ENCODE data around the gene ATP4B. TPM values are rescaled to one million over a fixed set of nuclear protein-coding genes. Genes with fewer than 3 reads are reported as not detected.

The ATP4B gene
- polyA plus RNA-seq, 1 experiment: not detected

DNA sequence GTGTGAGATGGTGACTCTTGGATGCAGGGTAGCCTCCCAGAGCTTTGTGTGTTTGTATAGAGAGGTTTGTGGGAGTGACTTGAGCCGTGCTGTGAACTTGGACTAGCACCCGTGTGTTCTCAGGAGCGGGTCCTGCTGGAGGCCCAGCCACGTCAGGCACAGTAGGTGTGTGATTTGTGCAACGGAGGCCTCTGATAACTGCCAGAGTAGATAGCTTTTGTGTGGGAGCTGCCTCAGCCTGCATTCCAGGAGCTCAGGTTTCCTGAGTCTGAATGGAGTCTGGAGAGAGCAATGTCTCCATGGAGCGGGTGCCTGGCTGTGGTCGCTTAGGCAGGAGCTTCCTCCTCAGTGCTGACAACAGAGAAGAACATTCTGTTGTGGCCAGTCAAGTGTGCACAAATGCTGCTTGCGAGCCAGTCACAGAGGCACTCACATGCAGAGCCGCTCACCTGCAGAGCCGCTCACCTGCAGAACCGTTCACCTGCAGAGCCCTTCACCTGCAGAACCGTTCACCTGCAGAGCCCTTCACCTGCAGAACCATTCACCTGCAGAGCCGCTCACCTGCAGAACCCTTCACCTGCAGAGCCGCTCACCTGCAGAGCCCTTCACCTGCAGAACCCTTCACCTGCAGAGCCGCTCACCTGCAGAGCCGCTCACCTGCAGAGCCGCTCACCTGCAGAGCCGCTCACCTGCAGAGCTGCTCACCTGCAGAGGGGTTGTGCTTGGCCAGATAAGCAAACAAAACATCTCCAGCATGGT, 40.8 kb downstream of the ATP4B start:
- no peak overlapping the region for H3K4me3 ChIP-seq (ENCODE audit: low read depth, low read length)
- no peaks in the 10 kb centered on the region for H3K27me3 ChIP-seq (ENCODE audit: control insufficient read depth, insufficient read depth, low read length)
- ChIA-PET POLR2A (no interaction called here), CTCF (no interaction called here)
- peaks cover under 1% of the 10 kb centered on the region for H3K36me3 ChIP-seq (ENCODE audit: control insufficient read depth, insufficient read depth, low read length)
- no peak for DNase-seq (ENCODE audit: low read depth)
- TF ChIP-seq, protein P1, sequence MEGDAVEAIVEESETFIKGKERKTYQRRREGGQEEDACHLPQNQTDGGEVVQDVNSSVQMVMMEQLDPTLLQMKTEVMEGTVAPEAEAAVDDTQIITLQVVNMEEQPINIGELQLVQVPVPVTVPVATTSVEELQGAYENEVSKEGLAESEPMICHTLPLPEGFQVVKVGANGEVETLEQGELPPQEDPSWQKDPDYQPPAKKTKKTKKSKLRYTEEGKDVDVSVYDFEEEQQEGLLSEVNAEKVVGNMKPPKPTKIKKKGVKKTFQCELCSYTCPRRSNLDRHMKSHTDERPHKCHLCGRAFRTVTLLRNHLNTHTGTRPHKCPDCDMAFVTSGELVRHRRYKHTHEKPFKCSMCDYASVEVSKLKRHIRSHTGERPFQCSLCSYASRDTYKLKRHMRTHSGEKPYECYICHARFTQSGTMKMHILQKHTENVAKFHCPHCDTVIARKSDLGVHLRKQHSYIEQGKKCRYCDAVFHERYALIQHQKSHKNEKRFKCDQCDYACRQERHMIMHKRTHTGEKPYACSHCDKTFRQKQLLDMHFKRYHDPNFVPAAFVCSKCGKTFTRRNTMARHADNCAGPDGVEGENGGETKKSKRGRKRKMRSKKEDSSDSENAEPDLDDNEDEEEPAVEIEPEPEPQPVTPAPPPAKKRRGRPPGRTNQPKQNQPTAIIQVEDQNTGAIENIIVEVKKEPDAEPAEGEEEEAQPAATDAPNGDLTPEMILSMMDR (IDR thresholded peaks at IDR 0.05; ENCODE audit: insufficient read depth, low read depth, low read length): no peak

DNA sequence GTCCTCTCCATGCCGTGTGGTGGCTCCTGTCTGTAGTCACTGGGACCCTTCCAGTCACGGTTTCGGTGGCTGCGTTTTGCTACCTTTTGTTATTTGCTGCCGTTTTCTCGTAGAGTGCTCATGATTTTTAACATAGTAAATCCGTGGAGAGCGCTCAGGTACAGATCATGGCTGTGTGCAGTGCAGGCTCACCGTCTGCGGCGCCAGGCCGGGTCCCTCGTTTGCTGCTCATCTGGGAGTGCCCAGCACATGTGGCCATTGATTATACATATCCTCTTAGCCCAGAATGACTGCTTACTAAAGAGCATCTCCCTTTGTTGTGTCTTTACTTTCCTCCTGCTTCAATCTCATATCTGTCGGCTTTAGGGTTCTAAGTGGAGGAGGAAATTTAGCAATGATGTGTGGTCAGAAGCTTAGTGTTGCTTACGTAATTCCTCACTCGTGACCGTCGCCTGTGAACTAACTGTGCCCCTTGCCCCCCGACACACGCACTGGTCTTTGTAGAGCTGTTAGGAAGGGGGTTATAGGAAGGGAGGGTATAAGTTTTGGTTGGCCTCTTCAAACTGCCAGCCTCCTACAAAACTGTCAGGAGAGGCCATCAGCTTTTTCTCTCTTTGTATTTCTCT, 41.6 kb downstream of the ATP4B start:
- Histone ChIP-seq H3K4me3 (ENCODE audit: low read depth, low read length) (no peak overlapping the region), H3K27me3 (ENCODE audit: control insufficient read depth, insufficient read depth, low read length) (no peaks in the 10 kb centered on the region), H3K36me3 (ENCODE audit: control insufficient read depth, insufficient read depth, low read length) (peaks cover 4% of the 10 kb centered on the region)
- ChIA-PET POLR2A (no interaction called here), CTCF (no interaction called here)
- TF ChIP-seq, protein P1 (IDR thresholded peaks at IDR 0.05; ENCODE audit: insufficient read depth, low read depth, low read length): no peak
- no peak for DNase-seq (ENCODE audit: low read depth)

DNA sequence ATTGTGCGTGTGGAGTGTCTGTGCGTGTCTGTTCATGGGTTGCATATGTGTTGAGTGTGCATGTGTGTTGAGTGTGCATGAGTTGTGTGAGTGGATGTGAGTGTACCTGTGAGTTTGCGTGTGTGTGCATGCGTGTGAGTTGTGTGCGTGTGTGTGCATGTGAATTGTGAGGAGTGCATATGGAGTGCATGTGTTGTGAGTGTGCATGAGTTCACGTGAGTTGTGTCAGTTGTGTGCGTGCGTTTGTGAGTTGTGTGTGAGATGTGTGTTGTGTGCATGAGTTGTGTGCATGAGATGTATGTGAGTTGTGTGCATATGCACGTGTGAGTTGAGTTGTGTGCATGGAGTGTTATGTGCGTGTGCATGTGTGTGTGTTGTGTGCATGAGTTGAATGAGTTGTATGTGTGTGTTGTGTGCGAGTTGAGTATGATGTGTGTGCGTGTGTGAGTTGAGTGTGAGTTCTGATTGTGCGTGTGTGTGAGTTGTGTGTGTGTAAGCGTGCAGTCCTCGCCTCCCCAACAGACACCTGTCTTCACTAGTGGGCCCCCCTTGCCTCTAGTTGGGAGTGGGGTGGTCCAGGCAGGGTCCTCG, 44.1 kb downstream of the ATP4B start:
- TF ChIP-seq, protein P1 (IDR thresholded peaks at IDR 0.05; ENCODE audit: insufficient read depth, low read depth, low read length): no peak
- no peaks in the 10 kb centered on the region for H3K27me3 ChIP-seq (ENCODE audit: control insufficient read depth, insufficient read depth, low read length)
- POLR2A ChIA-PET: no interaction called here
- peaks cover 6% of the 10 kb centered on the region for H3K36me3 ChIP-seq (ENCODE audit: control insufficient read depth, insufficient read depth, low read length)
- no peak overlapping the region for H3K4me3 ChIP-seq (ENCODE audit: low read depth, low read length)
- no peak for DNase-seq (ENCODE audit: low read depth)
- CTCF ChIA-PET: no interaction called here

DNA sequence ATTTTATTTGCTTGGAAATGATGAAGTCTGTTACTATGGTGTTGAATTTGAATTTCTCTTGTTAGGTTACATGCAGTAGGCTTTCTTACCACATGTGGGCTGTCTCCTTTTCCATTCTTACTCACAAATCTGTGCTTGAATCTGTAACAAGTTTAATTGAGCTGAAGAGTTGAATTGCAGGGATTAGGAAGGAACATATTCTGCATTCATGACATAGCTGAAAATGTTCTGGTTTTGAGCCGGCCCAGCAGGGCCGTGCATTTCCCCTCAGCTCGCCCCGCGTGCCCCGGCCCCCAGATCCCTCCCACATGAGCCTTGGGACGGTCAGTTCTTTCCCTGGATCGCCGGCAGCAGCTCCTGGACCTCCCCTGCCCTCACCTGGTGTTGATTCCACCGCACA, 45.4 kb downstream of the ATP4B start:
- Histone ChIP-seq H3K36me3 (ENCODE audit: control insufficient read depth, insufficient read depth, low read length) (peaks cover 7% of the 10 kb centered on the region), H3K27me3 (ENCODE audit: control insufficient read depth, insufficient read depth, low read length) (no peaks in the 10 kb centered on the region), H3K4me3 (ENCODE audit: low read depth, low read length) (no peak overlapping the region)
- TF ChIP-seq, protein P1 (IDR thresholded peaks at IDR 0.05; ENCODE audit: insufficient read depth, low read depth, low read length): no peak
- ChIA-PET CTCF (interaction anchor here (1.0 kb wide), 1 partner anchor 9 kb away, joined by 4 read pairs; no protein-coding TSS in a partner anchor), POLR2A (no interaction called here)
- no peak for DNase-seq (ENCODE audit: low read depth)

DNA sequence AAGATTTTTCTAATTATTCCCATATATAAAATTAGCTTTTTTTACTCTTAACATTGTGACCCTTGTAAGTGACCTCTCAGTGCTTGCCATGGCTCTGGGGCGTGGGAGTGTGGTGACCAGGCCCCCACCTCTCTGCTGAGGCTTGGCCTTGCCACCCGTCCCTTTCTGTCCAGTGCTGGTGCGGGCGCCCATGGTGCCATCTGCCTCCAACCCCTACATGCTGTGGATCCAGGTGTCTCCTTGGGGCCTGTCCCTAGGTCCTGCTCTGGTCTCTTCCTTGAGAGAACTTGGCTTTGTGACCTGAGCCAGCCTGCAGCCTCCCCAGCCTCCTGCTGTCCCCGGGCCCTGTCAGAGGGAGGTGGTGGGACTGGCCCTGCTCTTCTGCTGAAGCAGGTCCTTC, 46.0 kb downstream of the ATP4B start:
- Histone ChIP-seq H3K4me3 (ENCODE audit: low read depth, low read length) (no peak overlapping the region), H3K27me3 (ENCODE audit: control insufficient read depth, insufficient read depth, low read length) (no peaks in the 10 kb centered on the region), H3K36me3 (ENCODE audit: control insufficient read depth, insufficient read depth, low read length) (peaks cover 9% of the 10 kb centered on the region)
- TF ChIP-seq, protein P1 (IDR thresholded peaks at IDR 0.05; ENCODE audit: insufficient read depth, low read depth, low read length): no peak
- POLR2A ChIA-PET: no interaction called here
- CTCF ChIA-PET: interaction anchor here (1.0 to 1.6 kb wide), 2 partner anchors 10 to 24 kb away, joined by 3 read pairs; no protein-coding TSS in a partner anchor
- DNase-seq (ENCODE audit: low read depth): no peak
